ENCODE data around the gene KIAA1217.
A peak's percentile ranks its signal among the peaks of the same experiment; 100 is the strongest.

The KIAA1217 gene

GRCh38 chr10:24378126-24378920, 169.4 kb downstream of the KIAA1217 start:
- no peak for DNase-seq

- no peak for DNase-seq
These were observed 172.5 kb downstream of the KIAA1217 start for GRCh38 chr10:24381235-24382010.

- DNase-seq, result no peak
These were observed 173.1 kb downstream of the KIAA1217 start for GRCh38 chr10:24382045-24382444.

GRCh38 chr10:24382596-24382978, 173.6 kb downstream of the KIAA1217 start:
- DNase-seq, result peak; percentile 28

GRCh38 chr10:24382979-24383663, 174.2 kb downstream of the KIAA1217 start:
- DNase-seq, result peak; percentile 25

- peak; percentile 58 for DNase-seq
These were observed 174.8 kb downstream of the KIAA1217 start for GRCh38 chr10:24383681-24384106.

GRCh38 chr10:24384954-24385353, 176.0 kb downstream of the KIAA1217 start:
- no peak for DNase-seq

GRCh38 chr10:24385776-24386175, 176.8 kb downstream of the KIAA1217 start:
- DNase-seq, result no peak

GRCh38 chr10:24390146-24390700, 181.3 kb downstream of the KIAA1217 start:
- no peak for DNase-seq

- no peak for DNase-seq
These were observed 181.8 kb downstream of the KIAA1217 start for GRCh38 chr10:24390746-24391145.

- DNase-seq, result no peak
These were observed 184.3 kb downstream of the KIAA1217 start for GRCh38 chr10:24393201-24393600.

GRCh38 chr10:24394461-24395190, 185.7 kb downstream of the KIAA1217 start:
- no peak for DNase-seq

- no peak for DNase-seq
These were observed 187.5 kb downstream of the KIAA1217 start for GRCh38 chr10:24396396-24396795.

GRCh38 chr10:24397662-24398061, 188.7 kb downstream of the KIAA1217 start:
- DNase-seq, result no peak

GRCh38 chr10:24404567-24404966, 195.6 kb downstream of the KIAA1217 start:
- DNase-seq, result no peak

- no peak for DNase-seq
These were observed 196.7 kb downstream of the KIAA1217 start for GRCh38 chr10:24405635-24406034.

GRCh38 chr10:24406809-24407483, 198.0 kb downstream of the KIAA1217 start:
- no peak for DNase-seq

GRCh38 chr10:24407928-24408327, 199.0 kb downstream of the KIAA1217 start:
- DNase-seq, result no peak

- DNase-seq, result no peak
These were observed 199.4 kb downstream of the KIAA1217 start for GRCh38 chr10:24408365-24408764.

- no peak for DNase-seq
These were observed 205.7 kb downstream of the KIAA1217 start for GRCh38 chr10:24414597-24414996.

GRCh38 chr10:24415455-24416125, 206.7 kb downstream of the KIAA1217 start:
- no peak for DNase-seq
